HCT116 (cell line): ENCODE data around the gene CTDNEP1. TPM values are rescaled to one million over a fixed set of nuclear protein-coding genes. Genes with fewer than 3 reads are reported as not detected.
A peak's percentile ranks its signal among the peaks of the same experiment; 100 is the strongest.

ENCODE experiments used
- ATAC-seq: fragments of 200-7000 bp; cut with Tn5 transposase; 2 replicates; pipeline ENCODE4 v1.9.1; 2020; ENCODE audit warnings: mild to moderate bottlenecking, moderate library complexity
- BruUV-seq: library from RNA; stranded (reverse); fragments of 400-500 nt; replicated peaks from 2 replicates; lab custom pipeline; 2021; lab: Mats Ljungman, UMichigan
- CTCF ChIA-PET: fragments of 300-600 bp; sonication (Branson Sonifier 250); formaldehyde crosslinking; loops from one replicate; lab custom pipeline; 2021; ENCODE audit warnings: antibody characterized with exemption; lab: Charles Lee
- POLR2A ChIA-PET: fragments of 300-600, 350-600 bp; sonication (Branson Sonifier 250); formaldehyde crosslinking; loops from one replicate; lab custom pipeline; 2021; ENCODE audit warnings: antibody characterized with exemption; lab: Charles Lee
- RAD21 ChIA-PET, 2 experiments: fragments of 300-600 bp; sonication (Branson Sonifier 250); formaldehyde crosslinking; loops; one replicate each; lab custom pipeline; 2023; ENCODE audit warnings: low total read pairs in 2 of 2; ENCODE audit not compliant: uncharacterized antibody in 2 of 2, unreplicated experiment in 2 of 2, low non-redundant PET in 1 of 2; lab: Charles Lee
- DNase-seq: peaks from one replicate; pipeline ENCODE4 v3.0.0-alpha.2; 2010; ENCODE audit warnings: low read depth, low spot score
- H2AFZ ChIP-seq: fragments of 200-600 bp; shearing (Covaris generic), sonication (generic); 2 replicates; pipeline ENCODE4 v1.6.1; 2017; ENCODE audit warnings: low read depth, mixed run types, mixed read lengths, antibody characterized with exemption, low read length; ENCODE audit not compliant: poor library complexity, severe bottlenecking
- H3K27ac ChIP-seq: 2 replicates; pipeline ENCODE4 v1.5.1; 2012; ENCODE audit warnings: low read depth, low read length
- H3K27me3 ChIP-seq: fragments of 200-600 bp; sonication (generic); 2 replicates; pipeline ENCODE4 v1.6.1; 2016; ENCODE audit warnings: mixed run types, low read length, mixed read lengths; ENCODE audit not compliant: insufficient read depth
- H3K36me3 ChIP-seq, 2 experiments: fragments of 200-500 bp in 1 of 2; fragments of 200-600 bp in 1 of 2; sonication (Bioruptor generic) in 1 of 2; sonication (generic) in 1 of 2; 2 replicates each; pipeline versions ENCODE4 v1.5.1 to v1.6.1; 2014 to 2016; ENCODE audit warnings: low read length in 2 of 2, inconsistent platforms in 1 of 2, mixed read lengths in 1 of 2, mixed run types in 1 of 2; ENCODE audit not compliant: insufficient read depth in 2 of 2, control insufficient read depth in 1 of 2
- H3K4me1 ChIP-seq, 2 experiments: fragments of 200-600 bp in 1 of 2; sonication (generic) in 1 of 2; 2 replicates each; pipeline versions ENCODE4 v1.5.1 to v1.6.1; 2012 to 2017; ENCODE audit warnings: low read length in 2 of 2, inconsistent platforms in 1 of 2, mild to moderate bottlenecking in 1 of 2, mixed read lengths in 1 of 2, mixed run types in 1 of 2, moderate library complexity in 1 of 2; ENCODE audit not compliant: insufficient read depth in 2 of 2, control insufficient read depth in 1 of 2
- H3K4me2 ChIP-seq: fragments of 200-600 bp; sonication (generic); 2 replicates; pipeline ENCODE4 v1.6.1; 2017; ENCODE audit warnings: mixed run types, low read length, mixed read lengths
- H3K4me3 ChIP-seq, 2 experiments: fragments of 200-600 bp in 1 of 2; sonication (generic) in 1 of 2; replicated peaks in 1 of 2; 2 replicates each; pipeline ENCODE4 v1.5.1; 2011 to 2016; ENCODE audit warnings: low read length in 2 of 2, control low read depth in 1 of 2, low read depth in 1 of 2, mild to moderate bottlenecking in 1 of 2, mixed read lengths in 1 of 2, mixed run types in 1 of 2
- H3K79me2 ChIP-seq: fragments of 200-600 bp; sonication (generic); 2 replicates; pipeline ENCODE4 v1.6.1; 2017; ENCODE audit warnings: mild to moderate bottlenecking, mixed run types, low read length, moderate library complexity, mixed read lengths; ENCODE audit not compliant: insufficient read depth
- H3K9ac ChIP-seq: fragments of 200-600 bp; sonication (generic); 2 replicates; pipeline ENCODE4 v1.6.1; 2016; ENCODE audit warnings: low read length, mixed read lengths
- H3K9me2 ChIP-seq: fragments of 200-600 bp; sonication (generic), shearing (Covaris generic); 2 replicates; pipeline ENCODE4 v1.6.1; 2017; ENCODE audit warnings: mixed run types, mild to moderate bottlenecking, moderate library complexity; ENCODE audit not compliant: insufficient read depth
- H3K9me3 ChIP-seq, 2 experiments: fragments of 200-500 bp in 1 of 2; fragments of 200-600 bp in 1 of 2; sonication (Bioruptor generic) in 1 of 2; sonication (generic) in 1 of 2; 2 replicates each; pipeline ENCODE4 v1.6.1; 2014 to 2017; ENCODE audit warnings: low read length in 2 of 2, mixed read lengths in 2 of 2, inconsistent platforms in 1 of 2, low read depth in 1 of 2, mild to moderate bottlenecking in 1 of 2, mixed run types in 1 of 2, moderate library complexity in 1 of 2; ENCODE audit not compliant: control insufficient read depth in 1 of 2, insufficient read depth in 1 of 2
- H4K20me1 ChIP-seq: fragments of 200-600 bp; sonication (generic), shearing (Covaris generic); 2 replicates; pipeline ENCODE4 v1.6.1; 2017; ENCODE audit warnings: mixed run types, mild to moderate bottlenecking, moderate library complexity; ENCODE audit not compliant: insufficient read depth
- CBX3 ChIP-seq: IDR thresholded peaks from 2 replicates; pipeline ENCODE4 v1.6.1; 2012; ENCODE audit warnings: low read depth
- CEBPB ChIP-seq: IDR thresholded peaks from 2 replicates; pipeline ENCODE4 v1.6.1; 2012; ENCODE audit warnings: low read depth
- CTCF ChIP-seq, 3 experiments: fragments of 200-600 bp in 1 of 3; sonication (generic) in 1 of 3; IDR thresholded peaks in 2 of 3; conservative IDR thresholded peaks in 1 of 3; 2 replicates each; pipeline ENCODE4 v1.5.1; 2012 to 2017; ENCODE audit warnings: low read depth in 2 of 3, low read length in 2 of 3, antibody characterized with exemption in 1 of 3, borderline replicate concordance in 1 of 3, control low read depth in 1 of 3, mild to moderate bottlenecking in 1 of 3, mixed read lengths in 1 of 3, mixed run types in 1 of 3, moderate library complexity in 1 of 3; ENCODE audit not compliant: insufficient read depth in 1 of 3
- EGR1 ChIP-seq: IDR thresholded peaks from 2 replicates; pipeline ENCODE4 v1.6.1; 2012; ENCODE audit warnings: low read depth
- ELF1 ChIP-seq: IDR thresholded peaks from 2 replicates; pipeline ENCODE4 v1.6.1; 2012; ENCODE audit warnings: low read depth, borderline replicate concordance
- EZH2phosphoT487 ChIP-seq: fragments of 200-600 bp; IDR thresholded peaks from 2 replicates; pipeline ENCODE4 v1.6.1; 2018; ENCODE audit warnings: antibody characterized with exemption, borderline replicate concordance
- POLR2AphosphoS5 ChIP-seq: IDR thresholded peaks from 2 replicates; pipeline ENCODE4 v1.6.1; 2011; ENCODE audit warnings: mild to moderate bottlenecking, low read depth, low read length, moderate library complexity
- RAD21 ChIP-seq: IDR thresholded peaks from 2 replicates; pipeline ENCODE4 v1.6.1; 2012; ENCODE audit warnings: low read depth, mild to moderate bottlenecking
- SIN3A ChIP-seq: IDR thresholded peaks from 2 replicates; pipeline ENCODE4 v1.6.1; 2012; ENCODE audit warnings: low read depth
- SP1 ChIP-seq: IDR thresholded peaks from 2 replicates; pipeline ENCODE4 v1.6.1; 2012; ENCODE audit warnings: low read depth
- ZNF274 ChIP-seq: fragments of 200-500 bp; sonication (Bioruptor generic); IDR thresholded peaks from 2 replicates; pipeline ENCODE4 v1.6.1; 2014; ENCODE audit warnings: mild to moderate bottlenecking, low read depth, low read length, inconsistent platforms
- intact Hi-C: fragments of 100-400 bp; cut with micrococcal nuclease; formaldehyde crosslinking; loops from 2 replicates; pipeline ENCODE4 v1.10.0; 2022
- total RNA-seq: library from RNA; stranded (reverse); gene quantifications from one replicate; pipeline ENCODE4 v1.2.1, GENCODE V29; 2021; ENCODE audit not compliant: unreplicated experiment
- TF ChIP-seq, protein P1 (sequence below): IDR thresholded peaks from 2 replicates; pipeline ENCODE4 v1.6.1; 2012

CTDNEP1 gene
- total RNA-seq, 1 experiment from 2014 or later = 143 TPM

DNA sequence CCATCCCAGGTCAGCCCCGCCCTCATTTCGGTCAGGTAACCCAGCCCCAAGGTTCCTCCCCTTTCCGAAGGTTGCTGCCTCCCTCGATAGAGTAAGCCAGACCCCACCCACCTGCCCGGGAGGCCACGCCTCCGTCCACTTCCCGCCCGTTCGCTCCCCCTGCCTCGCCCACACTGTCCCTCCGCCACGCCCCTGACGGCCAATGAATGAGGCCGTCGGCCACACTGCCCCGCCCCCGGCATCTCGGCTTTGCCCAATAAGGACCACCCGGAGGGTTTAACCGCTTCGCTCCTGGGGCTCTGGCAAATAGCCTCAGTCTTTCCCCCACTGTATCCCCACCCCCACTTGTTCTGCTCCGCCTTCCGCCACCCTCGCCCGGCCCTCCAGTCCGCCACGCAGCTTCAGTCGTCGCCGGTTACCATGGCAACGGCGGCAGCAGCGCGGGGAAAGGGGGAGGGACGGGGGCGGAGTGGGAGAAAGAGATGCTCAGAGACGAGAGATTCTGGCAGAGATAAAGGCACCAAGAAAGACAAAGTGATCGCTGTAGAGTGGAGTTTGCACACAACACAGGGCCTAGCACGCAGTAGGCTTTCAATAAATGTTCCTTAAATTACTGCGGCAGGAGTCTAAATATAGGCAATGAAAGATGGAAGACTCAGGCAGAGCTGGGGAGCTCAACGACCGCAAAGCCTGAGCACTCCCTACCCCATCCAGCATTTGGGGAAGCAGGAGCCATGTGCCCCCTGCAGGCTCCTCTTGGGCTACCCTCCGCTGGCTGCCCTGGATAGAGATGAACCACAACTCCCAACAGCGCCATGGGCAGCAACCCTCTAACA lies 37.0 kb downstream of the CTDNEP1 start:
- BruUV-seq = no TSS peak
- intact Hi-C loops = loop anchor here (1.0 kb wide), 1 partner anchor 168 kb away; no protein-coding TSS in a partner anchor

More for the DNA sequence above, 37.0 kb downstream of the CTDNEP1 start:
- ATAC-seq (peak; percentile 83), DNase-seq (peak; percentile 96)
- CTCF ChIA-PET = interaction anchor here (1.0 to 2.7 kb wide), 3 partner anchors 52 to 179 kb away, joined by 3 to 19 read pairs (median 3); partner anchors contain the start of gene SLC16A13
- H2AFZ ChIP-seq = no peak overlapping the region
- H3K79me2 ChIP-seq = no peaks in the 10 kb centered on the region
- H4K20me1 ChIP-seq = no peaks in the 10 kb centered on the region
- TF ChIP-seq SIN3A = no peak
- peak; percentile 85 for TF ChIP-seq EGR1
- TF ChIP-seq EZH2phosphoT487 = no peak
- peak in 2 of 3 experiments; percentile 56 to 66; a peak in 4 of 6 replicates for TF ChIP-seq CTCF (IDR thresholded peaks at IDR 0.05 in 2 of 3, conservative IDR thresholded peaks at IDR 0.05 in 1 of 3; ENCODE audit: borderline replicate concordance in 1 of 3, insufficient read depth in 1 of 3, low read depth in 2 of 3, low read length in 2 of 3)
- TF ChIP-seq CBX3 = no peak
- TF ChIP-seq ZNF274 = no peak
- TF ChIP-seq RAD21 = peak; percentile 45
- TF ChIP-seq CEBPB = no peak
- TF ChIP-seq, protein P1, sequence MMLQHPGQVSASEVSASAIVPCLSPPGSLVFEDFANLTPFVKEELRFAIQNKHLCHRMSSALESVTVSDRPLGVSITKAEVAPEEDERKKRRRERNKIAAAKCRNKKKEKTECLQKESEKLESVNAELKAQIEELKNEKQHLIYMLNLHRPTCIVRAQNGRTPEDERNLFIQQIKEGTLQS = no peak
- no peak for TF ChIP-seq ELF1
- no peak for TF ChIP-seq POLR2AphosphoS5
- peak; percentile 68 for TF ChIP-seq SP1
- H3K4me2 ChIP-seq = peak overlapping the region; percentile 68
- H3K9me2 ChIP-seq = no peaks in the 10 kb centered on the region
- H3K4me1 ChIP-seq = peaks cover 10 to 55% of the 10 kb centered on the region in 2 experiments; a peak in 3 of 4 replicates
- H3K9ac ChIP-seq = peak overlapping the region; percentile 43
- no peaks in the 10 kb centered on the region for H3K27me3 ChIP-seq
- H3K27ac ChIP-seq = peak overlapping the region; percentile 43
- POLR2A ChIA-PET = interaction anchor here (0.5 to 1.3 kb wide), 4 partner anchors 23 to 169 kb away, joined by 3 to 4 read pairs (median 4); partner anchors contain the start of gene GABARAP
- no peaks in the 10 kb centered on the region for H3K36me3 ChIP-seq
- RAD21 ChIA-PET = interaction anchor here (0.7 to 1.1 kb wide), 2 partner anchors 169 to 1755 kb away, joined by 3 read pairs; no protein-coding TSS in a partner anchor
- no peaks in the 10 kb centered on the region for H3K9me3 ChIP-seq
- peak overlapping the region; percentile 25 to 50 for H3K4me3 ChIP-seq
